Activated CD8-positive, alpha-beta memory T cell treated with anti-CD3 and anti-CD28 coated beads, Interleukin-2, amount 50 U/mL, for 24 hours (primary cell): Measurements from ENCODE around the gene MMP14.

Experiments used
- DNase-seq: peaks from one replicate; pipeline ENCODE4 v3.0.0-alpha.2; 2020; ENCODE audit errors: extremely low read depth

MMP14 gene

DNA sequence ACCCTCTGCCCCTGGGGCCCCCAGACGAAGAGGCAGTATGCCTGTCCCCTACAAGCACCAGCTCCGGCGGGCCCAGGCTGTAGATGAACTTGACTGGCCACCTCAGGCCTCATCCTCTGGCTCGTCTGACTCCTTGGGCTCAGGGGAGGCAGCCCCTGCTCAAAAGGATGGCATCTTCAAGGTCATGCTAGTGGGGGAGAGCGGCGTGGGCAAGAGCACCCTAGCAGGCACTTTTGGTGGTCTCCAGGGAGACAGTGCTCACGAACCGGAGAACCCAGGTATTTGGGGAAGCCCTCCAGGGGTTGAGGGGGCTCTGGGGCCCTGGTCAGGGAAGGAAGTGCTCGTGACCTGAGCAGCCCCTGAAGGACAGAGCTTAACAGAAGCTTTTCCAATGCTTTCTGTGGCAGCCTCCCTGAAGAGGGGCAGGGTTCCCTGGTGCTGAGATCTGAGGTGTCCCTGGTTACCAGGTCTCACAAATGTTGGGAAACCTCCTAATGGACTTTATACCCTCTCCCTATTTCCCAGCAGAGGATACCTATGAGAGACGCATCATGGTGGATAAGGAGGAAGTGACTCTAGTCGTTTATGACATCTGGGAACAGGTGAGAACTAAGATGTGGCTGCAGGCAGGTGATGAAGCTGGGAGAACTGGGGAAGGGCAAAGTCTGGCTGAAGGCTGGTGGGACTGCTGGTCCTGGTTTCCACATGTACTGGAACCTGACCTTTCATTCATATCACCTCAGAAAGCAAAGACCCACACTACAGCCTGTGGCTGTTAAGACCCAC, 48.5 kb downstream of the MMP14 start:
- no peak for DNase-seq

DNA sequence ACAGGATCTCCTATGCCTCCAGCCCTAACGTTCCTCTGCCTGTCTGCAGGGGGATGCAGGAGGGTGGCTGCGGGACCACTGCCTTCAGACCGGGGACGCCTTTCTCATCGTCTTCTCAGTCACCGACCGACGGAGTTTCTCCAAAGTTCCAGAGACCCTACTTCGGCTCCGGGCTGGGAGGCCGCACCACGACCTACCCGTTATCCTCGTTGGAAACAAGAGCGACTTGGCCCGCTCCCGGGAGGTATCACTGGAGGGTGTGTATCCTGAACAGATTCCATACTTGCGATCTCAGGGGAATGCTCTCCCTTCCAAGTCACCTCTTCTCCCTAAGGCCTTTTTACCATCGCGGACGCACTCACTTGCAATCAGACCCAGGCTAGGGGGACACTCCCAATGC, 49.6 kb downstream of the MMP14 start:
- no peak for DNase-seq

- no peak for DNase-seq
Observed at GRCh38 chr14:22886500-22887259, 50.3 kb downstream of the MMP14 start.

- no peak for DNase-seq
Observed at GRCh38 chr14:22887260-22887989, 51.0 kb downstream of the MMP14 start.

DNA sequence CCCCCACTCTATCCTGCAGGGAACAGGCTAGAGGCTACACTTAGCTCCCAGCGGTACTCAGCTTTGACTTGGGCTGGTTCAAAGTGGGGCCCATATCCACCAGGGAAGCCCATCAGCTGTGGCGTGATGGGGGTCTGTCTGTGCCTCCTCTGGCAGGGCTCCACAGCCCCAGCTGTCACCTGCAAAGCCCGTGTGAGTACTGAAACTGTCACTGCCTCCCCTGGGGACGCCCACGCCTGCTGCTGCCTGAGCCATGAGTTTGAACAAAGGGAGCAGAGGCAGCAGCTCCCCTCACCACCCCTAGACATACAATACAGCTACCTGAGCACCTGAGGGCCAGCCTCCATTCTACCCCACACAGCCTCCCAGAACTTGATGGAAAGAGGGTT, 51.6 kb downstream of the MMP14 start:
- no peak for DNase-seq

DNA sequence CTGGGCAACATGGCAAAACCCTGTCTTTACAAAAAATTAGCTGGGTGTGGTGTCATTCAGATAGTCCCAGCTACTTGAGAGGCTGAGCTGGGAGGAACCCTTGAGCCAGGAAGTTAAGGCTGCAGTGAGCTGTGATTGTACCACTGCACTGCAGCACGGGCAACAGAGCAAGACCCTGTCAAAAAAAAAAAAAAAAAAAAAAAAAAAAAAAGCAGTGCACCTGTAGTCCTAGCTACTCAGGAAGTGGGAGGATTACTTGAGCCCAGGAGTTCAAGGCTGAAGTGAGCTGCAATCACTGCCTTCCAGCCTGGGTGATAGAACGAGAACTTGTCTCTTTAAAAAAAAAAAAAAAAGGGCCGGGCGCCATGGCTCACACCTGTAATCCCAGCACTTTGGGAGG, 52.3 kb downstream of the MMP14 start:
- DNase-seq, result no peak

DNA sequence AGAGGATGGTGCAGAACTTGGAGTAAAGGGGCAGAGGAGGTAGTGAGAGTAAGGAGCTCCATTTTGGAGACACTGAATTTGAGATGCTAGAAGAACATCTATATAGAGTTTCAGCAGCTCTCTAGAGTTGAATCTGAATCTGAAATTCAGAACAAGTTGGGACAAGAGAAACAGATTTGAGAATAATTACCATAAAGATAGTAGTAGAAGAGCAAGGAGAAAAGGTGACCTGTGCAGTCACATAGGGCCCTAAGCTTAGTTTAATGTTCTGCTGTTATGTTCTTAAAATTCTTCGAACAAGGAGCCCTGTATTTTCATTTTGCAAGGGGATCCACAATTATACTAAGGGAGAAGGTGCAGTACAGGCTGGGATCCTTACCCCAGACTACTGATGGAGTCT, 54.0 kb downstream of the MMP14 start:
- no peak for DNase-seq

DNA sequence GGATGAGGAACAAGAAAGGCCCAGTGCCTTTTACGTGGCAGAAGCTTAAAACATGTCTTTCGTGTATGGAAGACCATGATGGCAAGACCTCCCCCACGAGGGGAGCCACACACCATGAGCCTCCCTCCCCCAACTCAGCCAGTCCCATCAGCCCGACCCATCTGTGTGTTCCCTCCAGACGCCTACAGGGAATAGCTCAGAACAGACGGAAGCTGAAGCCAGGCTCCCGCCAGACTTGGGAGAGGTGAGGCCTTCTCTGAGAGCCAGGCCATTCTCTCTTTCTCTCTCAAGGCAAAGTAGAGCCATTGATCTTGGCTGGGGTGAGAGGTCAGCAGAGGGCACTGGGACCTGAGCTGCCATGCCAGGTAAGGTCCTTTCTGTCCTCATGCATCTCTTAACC, 56.1 kb downstream of the MMP14 start:
- DNase-seq, result no peak

- DNase-seq, result no peak
Observed at GRCh38 chr14:22893706-22894105, 57.3 kb downstream of the MMP14 start.

- no peak for DNase-seq
Observed at GRCh38 chr14:22895402-22895801, 59.0 kb downstream of the MMP14 start.

DNA sequence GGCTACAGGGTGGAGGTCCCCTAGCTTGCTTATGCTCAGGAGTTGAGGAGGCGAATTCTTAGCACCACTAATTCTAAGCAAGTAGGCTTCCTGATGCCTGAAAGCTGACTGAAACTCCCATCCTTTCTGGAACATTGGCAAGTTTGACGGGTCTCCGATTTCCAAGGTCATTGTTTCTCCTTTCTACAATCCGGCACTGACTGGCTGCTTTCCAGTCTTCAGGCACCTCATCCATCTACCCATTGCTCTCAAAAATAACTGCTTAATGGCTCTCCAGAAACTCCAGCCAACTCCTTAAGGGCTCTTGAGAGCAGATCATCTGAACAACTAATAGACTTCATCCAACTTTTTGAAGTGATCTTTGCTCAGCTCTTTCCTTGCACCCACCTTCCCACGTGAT, 60.0 kb downstream of the MMP14 start:
- no peak for DNase-seq

DNA sequence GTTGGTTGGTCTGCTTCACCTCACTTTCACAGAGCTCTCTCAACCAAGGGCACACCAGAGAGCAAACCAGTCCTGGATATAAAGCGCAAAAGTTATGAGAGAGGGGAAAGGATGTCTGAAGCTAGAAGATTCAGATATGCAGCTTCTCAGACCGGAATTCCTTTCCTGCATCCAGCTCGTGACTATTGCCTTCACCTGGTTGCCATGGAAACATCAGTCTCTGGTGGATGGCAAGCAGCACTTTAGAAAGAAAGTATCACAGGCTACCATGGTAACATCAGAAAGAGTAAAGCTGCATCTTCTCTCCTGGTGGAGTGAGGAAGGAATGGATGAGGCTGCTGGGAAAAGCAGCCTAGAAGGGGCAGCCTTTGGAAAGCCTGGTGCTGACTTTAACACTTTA, 60.4 kb downstream of the MMP14 start:
- DNase-seq, result no peak

GRCh38 chr14:22897357-22897756, 61.0 kb downstream of the MMP14 start:
- no peak for DNase-seq
